GM21390 (cell line): ENCODE measurements around the gene CASZ1.

Source experiments
- ATAC-seq: cut with Tn5 transposase; IDR thresholded peaks from one replicate; pipeline ENCODE4 v1.9.1; 2021; ENCODE audit not compliant: unreplicated experiment

The CASZ1 gene

DNA sequence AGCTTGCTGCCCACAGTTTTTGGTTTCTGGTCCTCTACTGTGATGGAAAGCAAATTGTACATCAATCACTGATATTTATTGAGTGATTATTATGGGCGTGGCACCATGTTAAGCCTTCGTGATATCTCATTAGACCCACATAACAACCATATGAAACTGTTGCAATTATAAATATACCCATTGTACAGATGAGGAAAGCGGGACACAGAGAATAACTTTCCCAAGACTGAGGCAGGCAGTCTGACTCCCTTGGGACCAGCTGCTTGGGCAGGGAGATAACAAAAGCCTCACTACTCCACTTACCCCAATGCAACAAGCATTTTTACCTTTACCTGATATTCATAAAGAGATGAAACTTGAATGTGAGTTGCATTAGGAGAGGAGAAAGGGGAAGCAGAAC, 4.3 kb upstream of the CASZ1 start:
- no peak for ATAC-seq

DNA sequence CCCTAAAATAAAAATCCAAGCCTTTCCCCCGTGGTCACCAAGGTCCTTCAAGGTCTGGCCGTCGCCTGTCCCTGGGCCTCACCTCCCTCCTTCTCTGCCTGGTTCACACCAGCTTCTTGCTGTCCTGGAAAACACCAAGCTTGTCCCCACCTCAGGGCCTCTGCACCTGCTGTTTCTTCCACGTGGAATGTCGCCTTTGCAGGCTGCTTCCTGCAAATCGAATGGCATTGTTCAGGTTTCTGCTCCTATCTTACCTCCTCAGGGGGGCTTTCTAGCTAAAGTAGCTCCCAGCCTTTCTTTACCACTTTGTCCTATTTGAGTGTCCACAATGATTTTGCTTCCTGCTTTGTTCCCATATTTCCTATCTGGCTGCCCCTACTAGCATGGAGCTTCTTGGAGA, 3.3 kb upstream of the CASZ1 start:
- ATAC-seq: no peak

DNA sequence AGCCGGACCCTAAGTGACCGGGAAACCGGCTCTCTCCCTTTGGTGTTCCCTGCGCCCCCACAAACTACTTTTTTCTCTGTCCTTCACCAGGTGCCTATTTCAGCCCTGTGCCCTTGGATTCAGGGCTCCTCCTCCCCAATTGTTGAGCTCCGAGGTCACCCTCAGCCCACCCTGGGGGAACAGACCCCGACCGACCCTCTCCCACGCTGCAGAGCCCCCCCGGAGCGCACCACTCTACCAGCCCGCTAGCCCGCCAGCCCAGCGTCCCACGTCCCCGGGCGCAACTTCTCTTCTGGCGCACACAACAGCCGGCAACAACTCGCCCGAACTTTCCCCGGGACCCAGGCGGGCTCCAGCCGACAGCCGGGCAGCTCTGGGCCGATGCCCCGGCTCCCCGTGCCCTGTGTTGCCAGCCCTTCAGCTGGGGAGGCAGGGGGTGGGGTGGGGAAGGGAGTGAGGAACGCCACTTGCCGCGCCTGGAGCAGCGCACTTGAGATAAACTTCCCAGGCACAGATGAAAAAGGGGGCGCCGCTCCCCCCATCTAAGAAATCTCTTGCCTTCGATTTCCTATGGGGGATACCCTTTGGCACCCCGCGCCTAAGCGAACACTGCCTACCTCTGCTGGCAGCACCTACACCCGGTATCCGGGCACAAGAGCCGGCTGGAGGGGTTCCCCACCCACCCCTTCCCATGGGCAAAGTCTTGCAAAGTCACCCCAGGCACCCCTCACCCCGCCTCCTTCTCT, 997 bp downstream of the CASZ1 start:
- ATAC-seq: no peak

DNA sequence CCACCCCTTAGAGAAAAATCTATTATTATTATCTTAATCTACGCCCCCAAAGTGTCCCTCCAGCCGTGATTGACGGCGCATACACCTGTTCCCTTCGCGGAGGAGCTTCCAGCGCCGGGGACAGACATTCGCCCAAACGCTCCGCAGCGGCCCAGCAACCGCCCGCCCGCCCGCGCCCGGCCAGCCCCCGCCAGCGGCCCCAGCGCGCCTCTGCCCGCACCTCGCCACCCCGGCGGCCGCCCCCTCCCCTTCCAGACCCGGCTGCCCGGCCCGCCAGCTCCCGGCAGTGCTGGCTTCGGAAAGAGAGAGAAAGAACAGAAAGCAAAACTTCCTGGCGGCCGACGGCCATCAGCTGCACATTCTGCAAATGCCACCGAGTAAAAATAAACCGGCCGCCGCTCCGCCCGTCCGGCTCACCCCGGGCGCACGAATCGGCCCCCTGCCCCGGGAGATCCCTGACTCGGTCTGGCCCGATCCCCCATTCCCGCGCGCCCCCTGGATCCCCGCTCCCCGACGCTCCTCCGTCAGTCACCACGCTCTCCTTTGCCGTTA, 1.6 kb downstream of the CASZ1 start:
- ATAC-seq: no peak

DNA sequence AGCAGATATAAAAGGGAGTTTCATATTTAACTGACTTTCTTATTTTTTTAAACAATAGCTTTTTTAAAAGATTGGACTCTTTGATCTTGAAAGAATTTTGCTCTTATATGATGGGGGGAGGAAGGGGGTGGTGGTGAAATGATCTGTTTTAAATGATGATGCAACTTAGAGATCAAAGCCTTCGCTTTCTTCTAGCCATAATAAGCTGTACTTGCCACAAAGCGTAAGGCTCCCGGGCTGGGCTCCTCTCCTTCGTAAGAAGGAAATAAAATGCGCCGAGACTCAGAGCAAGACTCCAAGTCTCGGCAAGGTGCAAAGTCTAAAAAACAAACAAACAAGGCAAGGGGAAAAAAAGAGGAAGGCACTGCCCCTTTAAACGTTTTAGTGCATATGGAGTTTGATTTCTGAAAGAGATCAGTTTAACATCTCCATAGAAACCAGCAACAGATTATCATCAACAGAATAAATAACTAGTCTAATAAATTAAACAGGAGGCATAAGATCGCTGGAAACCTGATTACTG, 3.3 kb downstream of the CASZ1 start:
- ATAC-seq: no peak

DNA sequence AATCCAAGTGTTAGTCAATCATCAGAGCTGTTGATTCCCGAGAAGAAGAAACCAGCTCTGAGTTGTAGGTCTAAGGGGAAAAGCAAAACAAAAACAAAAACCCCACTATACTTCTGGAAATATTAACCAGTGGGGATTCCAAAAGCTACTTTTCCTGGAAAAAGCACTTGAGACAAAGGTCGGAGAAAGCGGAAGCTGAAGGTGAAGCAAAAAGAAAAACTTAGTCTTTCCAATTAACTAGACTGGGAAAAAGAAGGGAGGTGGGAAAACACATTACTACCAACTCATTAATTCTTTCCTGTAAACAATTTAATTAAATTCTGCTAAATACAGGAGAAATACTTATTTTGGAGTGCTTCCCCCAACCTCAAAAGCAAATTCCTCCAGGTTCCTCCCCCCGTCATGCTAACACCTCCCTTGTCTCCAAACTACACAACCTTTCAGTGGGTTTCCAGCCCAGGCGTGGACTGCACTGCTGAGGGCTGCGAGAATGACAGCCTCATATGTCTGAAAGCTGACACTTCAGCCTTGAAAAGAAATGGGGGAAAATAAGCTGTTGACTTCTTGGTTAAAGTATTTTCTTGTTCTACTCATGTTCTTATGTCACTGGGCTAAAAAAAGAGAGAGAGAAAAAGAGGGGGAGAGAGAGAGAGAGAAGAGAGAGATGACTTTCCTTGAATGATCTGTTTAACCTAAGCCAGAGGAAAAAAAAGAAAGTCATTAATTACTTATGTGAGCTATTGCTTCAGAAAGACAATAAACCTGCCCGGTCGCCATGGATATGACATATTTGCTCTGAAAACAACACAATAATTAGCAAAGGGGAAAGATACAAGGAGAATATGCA, 5.1 kb downstream of the CASZ1 start:
- no peak for ATAC-seq

DNA sequence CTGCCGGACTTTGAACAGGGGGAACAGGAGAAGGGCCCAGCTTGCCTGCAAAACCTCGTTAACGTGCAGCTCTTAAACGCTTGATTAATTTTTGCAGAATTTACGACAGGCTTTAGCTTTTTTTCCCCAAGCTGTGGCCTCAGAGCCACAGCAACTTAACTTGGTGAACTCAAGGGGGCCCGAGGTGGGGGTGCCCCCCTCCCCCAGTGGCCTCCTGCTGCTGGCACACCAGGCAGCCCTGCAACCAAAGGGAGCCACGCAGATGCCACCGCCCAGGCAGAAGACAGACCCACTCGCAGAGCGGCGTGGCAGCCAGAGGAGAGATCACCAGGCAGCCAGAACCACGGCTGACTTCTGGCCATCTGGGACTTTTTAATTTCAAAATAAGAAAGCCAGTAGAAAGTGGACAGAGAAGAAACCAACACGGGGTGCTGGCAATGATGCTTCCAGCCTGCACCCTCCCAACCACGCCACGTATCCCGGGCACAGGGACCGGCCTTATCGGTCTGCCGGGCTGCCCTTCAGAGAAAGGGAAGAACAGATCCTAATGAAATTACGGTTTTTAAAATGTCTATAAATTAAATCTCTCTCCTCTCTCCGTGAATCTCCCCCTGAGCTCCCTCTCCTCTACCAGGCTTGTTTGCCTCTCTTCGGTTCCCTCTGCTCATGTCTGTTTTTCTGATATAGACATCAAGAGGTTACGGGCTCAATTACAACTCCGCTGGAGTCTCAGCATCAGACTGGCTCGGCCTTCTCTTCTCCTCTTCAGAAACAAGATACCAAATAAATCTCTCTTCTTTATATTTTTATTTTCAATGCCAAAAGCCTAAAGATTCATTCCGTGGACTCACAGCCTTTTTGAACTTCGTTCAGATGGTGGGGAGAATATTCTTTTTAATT, 6.4 kb downstream of the CASZ1 start:
- ATAC-seq: no peak

DNA sequence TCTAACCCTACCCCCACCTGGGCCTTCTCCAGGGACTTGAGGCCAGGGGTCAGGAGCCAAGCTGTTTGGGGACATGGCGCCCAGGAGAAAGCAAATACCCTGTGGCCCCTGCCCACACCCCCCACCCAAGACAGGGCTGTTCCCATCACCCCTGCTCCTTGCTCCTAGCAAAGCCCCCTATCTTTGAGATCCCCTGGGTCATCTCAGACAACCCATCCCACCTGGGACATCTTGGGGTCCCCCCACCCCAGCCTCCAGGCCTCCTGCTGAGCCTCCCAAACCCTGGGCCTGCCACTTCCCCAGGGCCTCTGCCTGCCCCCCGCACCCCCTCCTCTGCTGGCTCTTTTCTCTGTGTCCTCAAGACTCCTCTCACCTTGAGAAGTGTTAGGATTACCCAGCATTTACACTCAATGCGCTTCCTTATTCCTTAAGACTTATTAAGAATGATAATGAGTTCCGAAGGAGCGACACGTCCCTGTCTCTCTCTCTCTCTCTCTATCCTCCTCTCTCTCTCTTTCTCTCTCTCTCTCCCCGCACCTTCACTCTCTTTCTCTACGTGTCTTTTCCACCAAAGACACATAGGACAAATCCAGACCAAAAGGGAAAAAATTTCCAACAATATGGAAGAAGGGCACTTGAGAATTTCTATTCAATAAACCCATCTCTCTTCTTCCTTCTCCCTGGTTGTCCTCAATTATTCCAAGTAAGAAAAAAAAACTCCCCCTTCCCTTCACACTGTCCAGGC, 7.2 kb downstream of the CASZ1 start:
- no peak for ATAC-seq

DNA sequence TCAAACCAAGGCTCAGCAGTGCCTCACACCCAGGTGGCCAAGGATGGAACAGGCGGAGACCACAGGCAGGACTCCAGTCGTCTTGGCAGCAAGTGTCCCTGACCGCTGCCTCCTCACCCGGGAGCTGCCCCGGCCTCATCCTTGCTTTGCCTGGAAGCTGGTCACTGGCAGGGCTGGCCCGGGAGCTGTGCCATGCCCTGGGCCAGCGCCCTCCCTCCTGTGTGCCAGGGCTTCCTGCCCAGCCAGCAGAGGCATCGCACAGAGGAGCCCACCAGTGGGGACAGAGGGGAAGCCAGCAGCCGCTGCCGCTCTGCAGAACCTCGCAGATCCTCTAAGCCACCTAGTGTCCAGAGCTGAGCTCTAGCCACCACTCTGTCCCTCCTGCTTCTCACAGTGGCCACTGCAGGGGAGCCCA, 7.8 kb downstream of the CASZ1 start:
- no peak for ATAC-seq

DNA sequence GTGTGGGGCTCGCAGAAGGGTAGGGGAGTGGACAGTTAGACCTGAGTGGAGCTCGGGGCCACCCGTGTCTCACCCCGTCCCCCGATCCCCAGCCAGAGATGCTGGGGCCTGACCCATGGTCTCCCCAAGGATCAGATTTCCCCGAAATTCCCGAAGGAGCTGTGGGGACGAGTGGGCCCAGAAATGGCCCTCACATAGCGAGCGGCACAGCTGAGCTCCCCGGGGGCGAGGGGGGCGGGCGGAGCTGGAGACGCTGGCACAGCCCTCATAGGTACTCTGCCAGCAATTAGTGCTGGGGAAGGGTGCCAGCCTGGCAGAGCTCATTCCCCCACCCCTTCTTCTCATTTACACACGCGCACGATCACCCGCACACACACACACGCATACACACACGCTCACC, 9.2 kb downstream of the CASZ1 start:
- no peak for ATAC-seq

DNA sequence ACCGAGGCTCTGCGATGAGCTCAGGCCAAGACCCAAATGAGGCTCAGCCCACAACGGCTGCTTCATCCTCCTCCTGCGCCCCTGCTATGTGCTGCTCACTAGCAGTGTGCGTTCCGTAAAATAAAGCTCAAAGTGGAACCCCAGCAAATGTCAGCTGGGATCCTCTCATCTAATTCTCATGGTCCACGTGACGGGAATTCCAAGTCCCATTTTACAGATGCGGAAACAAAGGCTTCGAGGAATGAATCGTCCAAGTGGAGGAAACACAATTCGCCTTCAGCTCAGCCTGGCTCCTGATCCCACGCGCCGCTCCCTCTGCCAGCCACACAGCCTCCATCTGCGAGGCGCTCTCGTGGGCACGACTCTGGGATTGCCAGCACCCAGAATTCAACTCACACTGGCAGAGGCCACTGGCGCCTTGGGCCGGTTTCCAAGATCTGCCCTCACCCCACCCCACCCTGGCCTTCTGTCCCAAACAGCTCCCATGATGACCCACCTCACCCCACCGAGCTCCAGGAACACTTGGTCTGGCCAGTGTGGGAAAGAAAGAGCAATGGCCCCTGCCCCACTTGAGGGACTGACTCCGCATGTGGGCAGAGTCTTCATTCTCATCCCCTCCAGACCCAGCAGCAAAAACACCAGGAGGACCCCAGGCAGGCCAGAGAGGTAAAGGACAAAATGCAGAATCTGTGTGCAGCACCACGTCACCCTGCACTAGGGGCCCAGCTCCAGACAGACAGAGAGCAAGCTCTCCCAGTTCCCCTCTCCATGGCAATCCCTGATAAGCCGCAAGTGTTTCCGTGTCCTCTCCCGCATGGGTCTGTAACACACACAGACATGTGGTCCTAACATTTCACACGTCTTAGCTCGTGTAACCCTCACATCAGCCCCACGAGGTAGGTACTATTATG, 10.5 kb downstream of the CASZ1 start:
- no peak for ATAC-seq

DNA sequence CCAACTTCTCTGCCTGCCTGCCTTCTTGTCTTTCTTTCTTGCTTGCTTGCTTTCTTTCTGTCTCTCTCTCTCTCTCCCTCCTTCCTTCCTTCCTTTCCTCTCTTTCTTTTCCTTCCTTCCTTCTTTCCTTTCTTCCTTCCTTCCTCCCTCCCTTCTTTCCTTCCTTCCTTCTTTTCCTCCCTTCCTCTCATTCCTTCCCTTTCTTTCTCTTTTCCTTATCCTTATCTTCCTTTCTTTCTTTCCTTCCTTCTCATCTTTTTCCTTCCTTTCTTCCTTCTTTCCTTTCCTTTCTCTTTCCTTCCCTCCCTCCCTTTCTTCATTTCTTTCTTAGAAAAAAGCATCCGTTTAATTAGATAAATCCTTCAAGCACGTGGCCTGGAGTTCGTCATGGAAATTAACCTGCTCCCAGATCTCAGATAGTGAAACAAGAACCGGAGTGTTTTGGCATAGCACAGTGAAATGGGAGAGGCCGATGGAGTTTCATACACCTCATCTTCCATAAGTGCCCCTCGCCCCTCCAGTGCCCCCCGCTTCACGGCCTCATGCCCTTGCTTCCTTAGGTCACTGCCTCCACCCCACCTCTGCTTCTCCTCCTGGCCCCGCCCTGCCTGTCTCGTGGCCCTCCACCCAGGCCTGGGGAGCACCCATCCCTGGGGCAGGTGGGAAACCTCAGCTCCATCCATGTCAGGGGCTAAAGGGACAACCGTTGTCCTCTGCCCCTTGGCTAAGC, 11.3 kb downstream of the CASZ1 start:
- ATAC-seq: no peak

DNA sequence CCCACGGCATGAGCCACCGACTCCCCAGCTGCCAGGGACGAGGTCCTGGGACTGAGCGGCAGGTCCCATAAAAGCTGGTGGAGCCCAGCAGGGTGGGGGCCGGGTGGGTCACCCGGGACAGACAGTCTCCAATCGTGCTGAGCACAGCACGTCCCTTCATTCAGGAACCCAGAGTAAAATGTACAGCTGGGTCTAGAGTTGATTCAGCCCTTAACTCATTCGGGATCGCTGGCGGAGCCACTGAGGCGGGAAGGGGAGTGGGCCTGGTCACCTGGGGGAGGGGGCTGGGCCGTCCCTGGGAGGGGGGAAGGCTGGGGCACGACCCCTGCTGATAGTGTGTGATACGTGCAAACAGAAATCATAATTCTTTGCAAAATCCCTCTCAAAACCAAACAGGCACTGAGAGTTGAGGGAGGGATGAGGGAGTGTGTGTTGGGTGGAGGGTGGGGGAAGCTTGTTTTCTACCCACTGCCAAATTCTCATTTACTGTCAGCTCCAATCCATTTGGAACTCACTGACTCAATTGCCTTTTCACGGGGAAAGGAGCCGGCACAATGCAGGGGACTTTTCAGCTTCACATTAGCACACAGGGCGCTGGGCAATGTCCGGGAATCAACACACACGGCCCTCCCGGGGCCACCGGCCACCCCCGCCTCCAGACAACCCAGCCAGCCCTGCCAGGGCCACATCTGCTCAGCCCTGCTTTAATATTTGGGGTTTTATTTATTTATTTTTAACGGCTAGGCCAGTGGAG, 13.8 kb downstream of the CASZ1 start:
- ATAC-seq: no peak

DNA sequence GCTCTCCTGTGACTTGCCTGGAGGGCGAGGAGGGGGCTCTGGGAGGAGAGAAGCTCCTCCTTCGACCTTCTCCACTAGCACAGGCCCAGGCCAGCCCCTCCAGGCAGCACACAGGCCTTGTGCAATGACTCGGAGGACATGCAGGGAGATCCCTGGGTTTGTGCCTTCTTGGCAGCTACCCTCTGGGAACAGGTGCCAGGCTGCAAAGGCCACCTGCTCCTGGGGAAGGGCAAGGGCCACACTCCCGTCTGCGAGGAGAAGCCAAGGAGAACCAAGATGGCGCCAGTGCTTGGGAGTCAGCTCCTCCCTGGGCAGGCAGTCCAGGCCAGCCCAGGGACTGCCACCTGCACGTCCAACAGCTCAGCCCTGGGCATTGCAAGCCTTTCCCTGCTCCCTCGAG, 15.3 kb downstream of the CASZ1 start:
- ATAC-seq: no peak

DNA sequence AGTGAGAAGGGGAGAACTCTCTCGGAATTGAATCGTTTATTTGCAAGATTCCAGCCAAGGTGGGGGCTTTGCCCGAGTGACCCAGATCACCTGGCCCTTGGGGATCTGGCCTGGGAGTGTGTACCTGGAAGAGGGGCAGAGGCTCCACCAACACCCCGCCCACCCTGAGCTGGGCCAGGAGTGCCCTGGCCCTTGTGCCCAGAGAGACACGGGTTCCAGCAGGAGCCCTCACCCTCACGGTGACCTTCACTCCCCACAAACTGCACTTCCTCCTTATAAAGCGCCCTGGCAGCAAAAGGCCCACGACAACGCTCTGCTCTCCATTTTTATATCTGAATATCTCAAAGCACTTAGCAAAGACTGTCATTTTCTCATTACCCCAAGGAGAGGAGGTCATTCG, 16.6 kb downstream of the CASZ1 start:
- no peak for ATAC-seq

DNA sequence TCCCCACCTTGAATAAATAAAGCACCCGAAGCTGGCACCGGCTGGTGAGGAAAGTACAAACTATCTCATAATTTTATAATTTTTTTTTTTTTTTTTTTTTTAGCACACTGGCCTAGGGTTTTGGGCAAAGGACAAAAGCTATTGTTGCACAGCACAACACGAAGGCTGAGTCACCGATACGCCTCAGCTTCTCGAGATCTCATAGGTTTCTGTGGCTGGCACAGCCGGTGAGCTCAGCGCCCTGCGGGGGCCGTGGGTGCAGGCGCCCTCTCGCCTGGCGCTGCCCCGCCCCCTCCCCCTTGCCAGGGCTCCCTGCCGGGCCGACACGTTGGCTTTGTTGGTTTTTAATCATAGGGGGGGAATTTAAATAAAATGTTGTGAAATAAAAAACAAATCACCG, 17.2 kb downstream of the CASZ1 start:
- no peak for ATAC-seq

DNA sequence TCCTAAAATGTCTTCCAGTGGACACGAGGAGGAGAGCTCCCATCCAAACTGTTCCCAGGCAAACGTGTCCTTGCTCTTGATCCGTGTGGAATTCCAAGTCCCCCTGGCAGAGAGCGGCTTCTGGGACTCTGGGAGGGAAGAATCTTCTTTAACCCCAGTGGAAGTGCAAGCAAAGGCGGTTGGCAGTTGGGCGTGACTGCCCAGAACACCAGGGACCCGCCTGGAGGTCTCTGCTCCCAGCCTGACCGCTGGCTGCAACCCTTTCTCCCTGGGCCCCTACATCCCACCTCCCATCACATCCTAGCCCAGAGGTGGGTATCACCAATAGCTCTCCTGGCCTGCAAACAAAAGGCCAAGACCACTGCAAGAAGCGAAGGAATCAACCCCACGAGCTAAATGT, 17.8 kb downstream of the CASZ1 start:
- no peak for ATAC-seq
